Right atrium auricular region (tissue), 2 donors: ENCODE data around the gene MKRN1. TPM values are rescaled to one million over a fixed set of nuclear protein-coding genes. Genes with fewer than 3 reads are reported as not detected.
"Not testable (repeated sequence)": the region's sequence is repeated elsewhere in the genome, so short reads cannot be mapped to it uniquely, and the experiment has no call there.

ENCODE experiments used
- DNase-seq: peaks from one replicate; pipeline ENCODE4 v3.0.0-alpha.2; 2019; ENCODE audit warnings: low spot score
- H3K27ac ChIP-seq, 2 donors: fragments of 200-600 bp; sonication (generic); 1 replicate in 1 of 2; 2 replicates in 1 of 2; pipeline ENCODE4 v1.5.1; 2016 to 2019
- H3K27me3 ChIP-seq, 2 donors: fragments of 200-600 bp; sonication (generic); one replicate each; pipeline versions ENCODE4 v1.5.1 to v1.6.0; 2017 to 2019
- H3K36me3 ChIP-seq: fragments of 200-600 bp; sonication (generic); one replicate; pipeline ENCODE4 v1.5.1; 2016
- H3K4me1 ChIP-seq, 2 donors: fragments of 200-600 bp; sonication (generic); one replicate each; pipeline versions ENCODE4 v1.5.1 to v1.6.0; 2017 to 2019
- H3K4me3 ChIP-seq, 2 donors: fragments of 200-600 bp; sonication (generic); 1 replicate in 1 of 2; 2 replicates in 1 of 2; pipeline ENCODE4 v1.5.1; 2017 to 2019; ENCODE audit warnings: mild to moderate bottlenecking in 1 of 2, moderate library complexity in 1 of 2
- H3K9me3 ChIP-seq, 2 donors: fragments of 200-600 bp; sonication (generic); one replicate each; pipeline ENCODE4 v1.5.1; 2019
- total RNA-seq, 2 donors: library from RNA; depleted of rRNA; stranded (reverse); fragments of >200 nt; gene quantifications; one replicate each; pipeline ENCODE4 v1.1.0, GENCODE V29; 2016
- TF ChIP-seq, protein P1 (sequence below), 2 donors: fragments of 200-600 bp; sonication (generic); IDR thresholded peaks; one replicate each; pipeline ENCODE4 v1.5.1; 2019; ENCODE audit warnings: antibody characterized with exemption in 2 of 2

Gene MKRN1
- total RNA-seq, 2 donors from 2014 or later: 65.9 to 67.2 TPM

DNA sequence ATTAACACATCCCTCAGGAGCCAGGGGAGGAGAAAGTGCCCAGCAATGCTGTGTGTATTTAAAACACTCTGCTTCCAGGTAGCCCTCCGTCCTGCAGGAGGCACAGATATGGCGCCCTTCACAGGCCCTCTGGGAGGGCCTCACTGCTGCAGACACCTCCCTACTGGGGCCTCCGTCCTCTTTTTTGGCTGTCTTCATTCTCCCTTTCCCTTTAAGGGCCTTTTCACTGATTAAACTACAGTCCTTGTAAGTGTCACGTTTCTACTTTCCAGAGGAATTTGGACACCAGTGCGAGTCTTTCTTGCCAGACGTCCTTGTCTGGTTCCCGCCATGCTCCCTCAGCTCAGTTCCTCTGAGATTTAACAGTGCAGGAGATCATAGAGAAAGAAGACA, 39.7 kb upstream of the MKRN1 start:
- TF ChIP-seq, protein P1, sequence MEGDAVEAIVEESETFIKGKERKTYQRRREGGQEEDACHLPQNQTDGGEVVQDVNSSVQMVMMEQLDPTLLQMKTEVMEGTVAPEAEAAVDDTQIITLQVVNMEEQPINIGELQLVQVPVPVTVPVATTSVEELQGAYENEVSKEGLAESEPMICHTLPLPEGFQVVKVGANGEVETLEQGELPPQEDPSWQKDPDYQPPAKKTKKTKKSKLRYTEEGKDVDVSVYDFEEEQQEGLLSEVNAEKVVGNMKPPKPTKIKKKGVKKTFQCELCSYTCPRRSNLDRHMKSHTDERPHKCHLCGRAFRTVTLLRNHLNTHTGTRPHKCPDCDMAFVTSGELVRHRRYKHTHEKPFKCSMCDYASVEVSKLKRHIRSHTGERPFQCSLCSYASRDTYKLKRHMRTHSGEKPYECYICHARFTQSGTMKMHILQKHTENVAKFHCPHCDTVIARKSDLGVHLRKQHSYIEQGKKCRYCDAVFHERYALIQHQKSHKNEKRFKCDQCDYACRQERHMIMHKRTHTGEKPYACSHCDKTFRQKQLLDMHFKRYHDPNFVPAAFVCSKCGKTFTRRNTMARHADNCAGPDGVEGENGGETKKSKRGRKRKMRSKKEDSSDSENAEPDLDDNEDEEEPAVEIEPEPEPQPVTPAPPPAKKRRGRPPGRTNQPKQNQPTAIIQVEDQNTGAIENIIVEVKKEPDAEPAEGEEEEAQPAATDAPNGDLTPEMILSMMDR (IDR thresholded peaks at IDR 0.05): no peak
- Histone ChIP-seq H3K27ac (peak overlapping the region; percentile 16 to 69), H3K9me3 (no peaks in the 10 kb centered on the region), H3K4me3 (no peak overlapping the region), H3K4me1 (peaks cover 0 to 17% of the 10 kb centered on the region in 2 donors), H3K27me3 (no peaks in the 10 kb centered on the region), H3K36me3 (peaks cover 28% of the 10 kb centered on the region)
- DNase-seq: no peak

DNA sequence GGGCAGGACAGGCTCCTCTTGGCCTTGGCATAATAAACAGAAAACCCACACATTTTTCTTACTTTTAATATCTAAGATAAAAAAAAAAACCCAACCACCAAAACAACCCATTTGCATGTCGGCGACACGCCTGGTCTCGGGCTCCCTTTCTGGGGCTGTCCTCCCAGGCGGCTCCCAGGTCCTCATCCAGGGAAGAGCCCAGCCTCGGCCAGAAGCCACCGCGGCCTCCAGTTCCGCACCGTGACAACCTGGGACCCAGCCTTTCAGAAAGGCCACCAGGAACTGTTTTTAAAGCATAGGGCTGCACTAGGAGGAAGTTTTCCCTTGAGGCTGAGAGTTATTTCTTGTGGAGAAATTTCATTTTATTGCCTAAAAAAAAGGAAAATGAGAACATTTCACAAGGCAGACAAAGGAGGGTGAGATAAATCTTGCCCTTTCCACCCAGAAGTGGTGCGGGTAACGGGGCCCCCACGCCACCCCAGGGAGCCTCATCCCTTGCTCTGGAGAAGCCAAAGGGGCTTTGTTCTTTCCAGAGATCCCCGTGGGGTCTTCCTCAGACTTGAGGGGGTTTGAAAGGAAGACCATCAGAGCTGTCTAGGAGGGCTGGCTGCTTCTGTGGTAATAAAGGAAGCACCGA, 39.2 kb upstream of the MKRN1 start:
- Histone ChIP-seq H3K9me3 (no peaks in the 10 kb centered on the region), H3K4me3 (no peak overlapping the region), H3K27me3 (no peaks in the 10 kb centered on the region), H3K27ac (peak overlapping the region; percentile 16 to 69), H3K4me1 (peaks cover 0 to 17% of the 10 kb centered on the region in 2 donors), H3K36me3 (peaks cover 26% of the 10 kb centered on the region)
- DNase-seq: no peak
- TF ChIP-seq, protein P1 (IDR thresholded peaks at IDR 0.05): no peak

DNA sequence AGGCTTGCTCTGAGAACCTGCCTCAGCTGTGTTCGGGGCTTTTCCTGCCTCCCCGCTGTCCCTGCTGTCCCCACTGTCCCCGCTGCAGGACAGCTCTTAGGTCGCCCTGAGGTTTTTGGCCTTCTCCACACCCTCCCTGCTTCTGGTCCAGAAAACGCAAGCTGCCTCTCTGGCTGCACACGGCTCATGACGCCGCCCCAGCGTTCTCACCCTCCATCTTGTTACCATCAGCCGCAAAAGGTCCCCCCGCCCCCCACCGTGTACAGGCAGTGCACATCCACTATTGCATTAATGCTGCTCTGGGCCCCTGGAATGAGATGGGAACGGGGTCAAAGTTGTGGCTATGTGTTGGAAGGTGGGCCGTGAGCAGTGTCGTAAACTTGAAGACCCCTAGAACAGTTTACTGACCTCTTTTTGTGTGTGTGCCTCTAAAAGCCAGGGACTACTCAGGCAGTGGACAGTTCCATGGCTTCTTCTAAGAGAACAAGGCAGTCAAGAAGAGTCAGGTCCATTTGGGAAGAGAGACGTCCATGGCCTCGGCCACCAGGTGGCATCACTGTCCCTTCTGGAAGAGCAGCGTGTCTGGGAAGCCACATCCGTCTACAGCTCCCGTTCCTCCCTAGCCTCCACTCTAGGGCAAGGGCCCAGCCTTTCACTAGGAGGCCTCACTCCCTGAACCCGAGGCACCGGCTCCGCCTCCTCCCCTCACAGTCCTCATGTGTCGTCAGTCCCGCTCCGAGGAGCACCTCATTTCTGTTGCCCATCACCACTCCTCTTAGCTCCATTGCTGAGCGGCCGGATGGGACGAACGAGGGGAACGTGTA, 38.5 kb upstream of the MKRN1 start:
- no peak overlapping the region for H3K4me3 ChIP-seq
- no peaks in the 10 kb centered on the region for H3K27me3 ChIP-seq
- TF ChIP-seq, protein P1 (IDR thresholded peaks at IDR 0.05): peak; percentile 81 to 89
- peaks cover 0 to 17% of the 10 kb centered on the region in 2 donors for H3K4me1 ChIP-seq
- H3K9me3 ChIP-seq: no peaks in the 10 kb centered on the region
- peak; percentile 94 for DNase-seq
- H3K36me3 ChIP-seq: peaks cover 18% of the 10 kb centered on the region
- peak overlapping the region; percentile 16 to 69 for H3K27ac ChIP-seq

DNA sequence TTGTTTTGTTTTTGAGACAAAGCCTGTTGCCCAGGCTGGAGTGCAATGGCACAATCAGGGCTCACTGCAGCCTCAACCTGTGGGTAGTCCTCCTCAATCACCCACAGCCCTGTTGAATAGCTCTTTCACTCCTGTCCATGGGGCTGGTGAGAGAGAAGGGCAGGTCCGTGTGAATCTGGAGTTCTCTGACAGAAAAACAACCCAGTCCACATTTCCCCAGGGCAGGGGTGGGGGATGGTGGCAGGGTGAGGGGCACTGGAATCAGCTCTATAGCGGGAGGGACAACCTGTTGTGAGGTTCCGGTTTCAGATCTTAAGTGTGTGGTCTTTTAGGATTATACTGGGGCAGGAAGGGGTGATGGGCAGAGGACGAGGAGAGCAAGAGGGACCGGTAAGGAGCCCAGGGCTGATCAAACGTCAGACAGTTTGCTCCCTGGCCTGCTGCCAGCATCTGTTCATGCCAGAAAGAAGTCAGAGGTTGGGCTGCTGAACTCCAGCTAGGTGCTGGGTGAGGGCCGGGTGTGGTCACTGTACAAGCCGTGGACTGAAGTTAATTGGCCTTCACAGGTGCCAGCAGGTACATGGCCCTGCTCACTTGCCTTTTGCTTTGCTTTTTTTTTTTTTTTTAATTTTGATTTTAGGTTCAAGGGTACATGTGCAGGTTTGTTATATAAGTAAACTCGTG, 33.2 kb upstream of the MKRN1 start:
- H3K4me1 ChIP-seq: peaks cover 0 to 5% of the 10 kb centered on the region in 2 donors
- H3K4me3 ChIP-seq: no peak overlapping the region
- TF ChIP-seq, protein P1 (IDR thresholded peaks at IDR 0.05): no peak
- H3K9me3 ChIP-seq: no peaks in the 10 kb centered on the region
- H3K27me3 ChIP-seq: no peaks in the 10 kb centered on the region
- no peaks in the 10 kb centered on the region for H3K36me3 ChIP-seq
- no peak for DNase-seq
- H3K27ac ChIP-seq: peak overlapping the region in 1 of 2 donors; percentile 21

DNA sequence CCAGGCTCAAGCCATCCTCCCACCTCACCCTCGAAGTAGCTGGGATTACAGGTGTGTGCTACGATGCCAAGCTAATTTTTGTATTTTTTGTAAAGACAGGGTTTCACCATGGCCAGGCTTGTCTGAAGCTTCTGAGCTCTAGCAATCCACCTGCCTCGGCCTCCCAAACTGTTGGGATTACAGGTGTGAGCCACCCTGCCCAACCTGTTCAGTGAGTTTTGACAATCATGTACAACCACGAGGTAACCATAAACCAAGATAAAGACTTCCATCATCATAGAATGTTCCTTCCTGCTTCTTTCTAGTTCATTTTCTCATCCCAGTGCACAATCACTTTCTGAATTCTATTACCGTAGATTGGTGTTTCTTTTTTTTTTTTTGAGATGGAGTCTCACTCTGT, 30.5 kb upstream of the MKRN1 start:
- Histone ChIP-seq H3K9me3 (no peaks in the 10 kb centered on the region), H3K4me1 (peaks cover 0 to 17% of the 10 kb centered on the region in 2 donors), H3K27ac (no peak overlapping the region), H3K36me3 (no peaks in the 10 kb centered on the region), H3K27me3 (no peaks in the 10 kb centered on the region), H3K4me3 (no peak overlapping the region)
- DNase-seq: no peak
- TF ChIP-seq, protein P1 (IDR thresholded peaks at IDR 0.05): no peak

DNA sequence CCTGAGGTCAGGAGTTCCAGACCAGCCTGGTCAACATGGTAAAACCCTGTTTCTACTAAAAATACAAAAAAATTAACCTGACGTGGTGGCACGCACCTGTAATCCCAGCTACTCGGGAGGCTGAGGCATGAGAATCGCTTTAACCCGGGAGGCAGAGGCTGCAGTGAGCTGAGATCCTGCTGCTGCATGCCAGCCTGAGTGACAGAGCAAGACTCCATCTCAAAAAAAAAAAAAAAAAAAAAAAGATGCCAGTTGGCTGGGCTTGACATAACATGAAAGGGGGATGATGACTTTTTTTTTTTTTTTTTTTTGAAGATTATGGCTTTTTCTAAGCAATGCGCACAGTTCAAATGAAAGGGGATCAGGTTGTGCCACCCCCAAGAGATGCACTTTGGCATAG, 28.3 kb upstream of the MKRN1 start:
- not testable (repeated sequence) for DNase-seq, H3K9me3 ChIP-seq, H3K36me3 ChIP-seq, H3K4me3 ChIP-seq, H3K27me3 ChIP-seq
- peaks cover 0 to 17% of the 10 kb centered on the region in 2 donors for H3K4me1 ChIP-seq
- H3K27ac ChIP-seq: peak overlapping the region; percentile 86
